Osteocyte (in vitro differentiated cells): Measurements from ENCODE around the gene ST3GAL3. TPM values are rescaled to one million over a fixed set of nuclear protein-coding genes. Genes with fewer than 3 reads are reported as not detected.

Experiments
- DNase-seq: peaks from one replicate; pipeline ENCODE4 v3.0.0; 2021; ENCODE audit warnings: mixed read lengths; ENCODE audit not compliant: unreplicated experiment; ENCODE audit errors: extremely low spot score
- H3K27ac Mint-ChIP-seq: one replicate; pipeline ENCODE4 v1.8.0; 2021; ENCODE audit warnings: mild to moderate bottlenecking, mixed read lengths; ENCODE audit not compliant: unreplicated experiment
- H3K27me3 Mint-ChIP-seq: one replicate; pipeline ENCODE4 v1.8.0; 2021; ENCODE audit warnings: mixed read lengths; ENCODE audit not compliant: unreplicated experiment
- H3K36me3 Mint-ChIP-seq: one replicate; pipeline ENCODE4 v1.8.0; 2021; ENCODE audit warnings: mixed read lengths; ENCODE audit not compliant: unreplicated experiment
- H3K4me1 Mint-ChIP-seq: one replicate; pipeline ENCODE4 v1.8.0; 2021; ENCODE audit warnings: mixed read lengths; ENCODE audit not compliant: unreplicated experiment
- H3K4me3 Mint-ChIP-seq: one replicate; pipeline ENCODE4 v1.8.0; 2021; ENCODE audit warnings: mild to moderate bottlenecking, moderate library complexity, mixed read lengths; ENCODE audit not compliant: unreplicated experiment
- H3K9me3 Mint-ChIP-seq: one replicate; pipeline ENCODE4 v1.8.0; 2021; ENCODE audit warnings: mixed read lengths; ENCODE audit not compliant: unreplicated experiment
- total RNA-seq: library from RNA; stranded (reverse); gene quantifications from 2 replicates; pipeline ENCODE4 v1.2.1, GENCODE V29; 2021
- TF ChIP-seq, protein P1 (sequence below): fragments of 200-600 bp; sonication (generic); IDR thresholded peaks from 2 replicates; pipeline ENCODE4 v1.5.0; 2021; ENCODE audit warnings: antibody characterized with exemption, mild to moderate bottlenecking, moderate library complexity

The ST3GAL3 gene
- total RNA-seq, 1 donor from 2014 or later, result 26.4 TPM

GRCh38 chr1:43835082-43836021, 128.0 kb downstream of the ST3GAL3 start:
- Mint-ChIP-seq H3K4me3 (peak overlapping the region; percentile 11), H3K27ac (peak overlapping the region; percentile 79), H3K27me3 (no peaks in the 10 kb centered on the region), H3K36me3 (peaks cover 3% of the 10 kb centered on the region), H3K4me1 (peaks cover 74% of the 10 kb centered on the region), H3K9me3 (no peaks in the 10 kb centered on the region)
- no peak for DNase-seq
- TF ChIP-seq, protein P1, sequence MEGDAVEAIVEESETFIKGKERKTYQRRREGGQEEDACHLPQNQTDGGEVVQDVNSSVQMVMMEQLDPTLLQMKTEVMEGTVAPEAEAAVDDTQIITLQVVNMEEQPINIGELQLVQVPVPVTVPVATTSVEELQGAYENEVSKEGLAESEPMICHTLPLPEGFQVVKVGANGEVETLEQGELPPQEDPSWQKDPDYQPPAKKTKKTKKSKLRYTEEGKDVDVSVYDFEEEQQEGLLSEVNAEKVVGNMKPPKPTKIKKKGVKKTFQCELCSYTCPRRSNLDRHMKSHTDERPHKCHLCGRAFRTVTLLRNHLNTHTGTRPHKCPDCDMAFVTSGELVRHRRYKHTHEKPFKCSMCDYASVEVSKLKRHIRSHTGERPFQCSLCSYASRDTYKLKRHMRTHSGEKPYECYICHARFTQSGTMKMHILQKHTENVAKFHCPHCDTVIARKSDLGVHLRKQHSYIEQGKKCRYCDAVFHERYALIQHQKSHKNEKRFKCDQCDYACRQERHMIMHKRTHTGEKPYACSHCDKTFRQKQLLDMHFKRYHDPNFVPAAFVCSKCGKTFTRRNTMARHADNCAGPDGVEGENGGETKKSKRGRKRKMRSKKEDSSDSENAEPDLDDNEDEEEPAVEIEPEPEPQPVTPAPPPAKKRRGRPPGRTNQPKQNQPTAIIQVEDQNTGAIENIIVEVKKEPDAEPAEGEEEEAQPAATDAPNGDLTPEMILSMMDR, result no peak

- peak overlapping the region; percentile 19 for H3K27ac Mint-ChIP-seq
- DNase-seq, result peak; percentile 89
- H3K27me3 Mint-ChIP-seq, result no peaks in the 10 kb centered on the region
- peaks cover 9% of the 10 kb centered on the region for H3K36me3 Mint-ChIP-seq
- TF ChIP-seq, protein P1, result no peak
- H3K4me3 Mint-ChIP-seq, result no peak overlapping the region
- H3K4me1 Mint-ChIP-seq, result peaks cover 73% of the 10 kb centered on the region
- H3K9me3 Mint-ChIP-seq, result no peaks in the 10 kb centered on the region
Measured at GRCh38 chr1:43836267-43836951, 129.1 kb downstream of the ST3GAL3 start.

GRCh38 chr1:43839056-43839455, 131.7 kb downstream of the ST3GAL3 start:
- H3K4me1 Mint-ChIP-seq, result peaks cover 62% of the 10 kb centered on the region
- no peaks in the 10 kb centered on the region for H3K27me3 Mint-ChIP-seq
- TF ChIP-seq, protein P1, result no peak
- H3K9me3 Mint-ChIP-seq, result peaks cover 10% of the 10 kb centered on the region
- no peak for DNase-seq
- H3K36me3 Mint-ChIP-seq, result peaks cover 28% of the 10 kb centered on the region
- peak overlapping the region; percentile 53 for H3K27ac Mint-ChIP-seq
- H3K4me3 Mint-ChIP-seq, result no peak overlapping the region

DNA sequence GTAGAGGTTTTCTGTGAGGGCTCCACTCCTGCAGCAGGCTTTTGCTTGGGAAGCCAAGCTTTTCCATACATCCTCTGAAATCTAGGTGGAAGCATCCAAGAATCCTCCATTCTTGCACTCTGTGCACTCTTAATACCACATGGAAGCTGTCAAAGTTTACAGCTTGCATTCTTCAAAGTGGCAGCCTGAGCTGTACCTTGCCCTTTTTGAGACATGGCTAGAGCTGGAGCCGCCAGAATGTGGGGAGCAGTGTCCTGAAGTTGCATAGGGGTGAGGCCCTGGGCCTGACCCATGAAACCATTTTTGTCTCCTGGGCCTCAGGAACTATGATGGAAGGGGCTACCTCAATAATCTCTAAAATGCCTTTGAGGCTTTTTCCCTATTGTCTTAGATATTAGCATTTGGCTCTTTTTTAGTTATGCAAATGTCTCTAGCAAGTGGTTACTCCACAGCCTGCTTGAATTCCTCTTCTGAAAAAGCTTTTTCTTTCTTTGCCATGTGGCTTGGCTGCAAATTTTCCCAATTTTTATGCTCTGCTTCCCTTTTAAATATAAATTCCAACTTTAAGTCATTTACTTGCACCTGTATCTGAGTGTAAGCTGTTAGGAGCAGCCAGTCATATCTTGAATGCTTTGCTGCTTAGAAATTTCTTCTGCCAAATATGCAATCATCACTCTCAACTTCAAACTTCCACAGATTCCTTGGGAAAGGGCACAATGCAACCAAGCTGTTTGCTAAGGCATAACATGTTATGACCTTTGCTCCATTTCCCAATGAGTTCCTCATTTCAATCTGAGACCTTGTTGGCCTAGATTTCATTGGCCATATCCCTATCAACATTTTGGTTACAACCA, 134.2 kb downstream of the ST3GAL3 start:
- no peaks in the 10 kb centered on the region for H3K27me3 Mint-ChIP-seq
- H3K9me3 Mint-ChIP-seq, result peaks cover 10% of the 10 kb centered on the region
- TF ChIP-seq, protein P1, result no peak
- H3K4me1 Mint-ChIP-seq, result peaks cover 37% of the 10 kb centered on the region
- no peak overlapping the region for H3K4me3 Mint-ChIP-seq
- DNase-seq, result no peak
- H3K27ac Mint-ChIP-seq, result no peak overlapping the region
- H3K36me3 Mint-ChIP-seq, result peaks cover 34% of the 10 kb centered on the region
